Loucy (cell line): ENCODE results near the gene NME3.
"Not testable (repeated sequence)": the region's sequence is repeated elsewhere in the genome, so short reads cannot be mapped to it uniquely, and the experiment has no call there.

Source experiments
- H2AFZ ChIP-seq: fragments of 200-600 bp; sonication (generic); 2 replicates; pipeline ENCODE4 v1.6.0; 2016; ENCODE audit warnings: antibody characterized with exemption, mild to moderate bottlenecking, low read length, moderate library complexity
- H3F3A ChIP-seq: fragments of 200-600 bp; 2 replicates; pipeline ENCODE4 v1.6.0; 2016; ENCODE audit warnings: antibody characterized with exemption, low read depth, mild to moderate bottlenecking
- H3K27me3 ChIP-seq: fragments of 200-600 bp; sonication (generic); 2 replicates; pipeline ENCODE4 v1.6.1; 2014; ENCODE audit warnings: low read length, mild to moderate bottlenecking; ENCODE audit not compliant: insufficient read depth, poor library complexity, severe bottlenecking
- H3K36me3 ChIP-seq: fragments of 200-600 bp; sonication (generic); 2 replicates; pipeline ENCODE4 v1.6.1; 2016; ENCODE audit warnings: low read length; ENCODE audit not compliant: insufficient read depth
- H3K4me1 ChIP-seq: fragments of 200-600 bp; sonication (generic); 2 replicates; pipeline ENCODE4 v1.5.1; 2014; ENCODE audit warnings: low read length, mild to moderate bottlenecking; ENCODE audit not compliant: insufficient read depth, poor library complexity, severe bottlenecking
- H3K4me2 ChIP-seq: fragments of 200-600 bp; sonication (generic); 2 replicates; pipeline ENCODE4 v1.6.0; 2014; ENCODE audit warnings: antibody characterized with exemption, low read length, low read depth, mild to moderate bottlenecking; ENCODE audit not compliant: poor library complexity, severe bottlenecking
- H3K4me3 ChIP-seq: fragments of 200-600 bp; sonication (generic); 2 replicates; pipeline ENCODE4 v1.5.1; 2014; ENCODE audit warnings: low read length, mild to moderate bottlenecking, mixed read lengths; ENCODE audit not compliant: poor library complexity, severe bottlenecking
- H3K79me2 ChIP-seq: fragments of 200-600 bp; sonication (generic); 2 replicates; pipeline ENCODE4 v1.6.1; 2014; ENCODE audit warnings: low read length; ENCODE audit not compliant: insufficient read depth
- H3K9ac ChIP-seq: fragments of 200-600 bp; sonication (generic); 2 replicates; pipeline ENCODE4 v1.6.0; 2014; ENCODE audit warnings: mild to moderate bottlenecking, low read depth, low read length, moderate library complexity; ENCODE audit not compliant: poor library complexity, severe bottlenecking
- H3K9me2 ChIP-seq: fragments of 200-600 bp; sonication (generic); replicated peaks from 2 replicates; pipeline ENCODE4 v1.6.1; 2016; ENCODE audit warnings: low read depth, low read length, mixed read lengths
- H3K9me3 ChIP-seq: fragments of 200-600 bp; sonication (generic); 2 replicates; pipeline ENCODE4 v1.6.1; 2014; ENCODE audit warnings: mild to moderate bottlenecking, antibody characterized with exemption, low read length, low read depth; ENCODE audit not compliant: insufficient read depth
- H4K20me1 ChIP-seq: fragments of 200-600 bp; sonication (generic); 2 replicates; pipeline ENCODE4 v1.6.0; 2014; ENCODE audit warnings: antibody characterized with exemption, low read length, mild to moderate bottlenecking; ENCODE audit not compliant: insufficient read depth, poor library complexity, severe bottlenecking
- EZH2phosphoT487 ChIP-seq: fragments of 200-600 bp; IDR thresholded peaks from 2 replicates; pipeline ENCODE4 v1.6.1; 2018; ENCODE audit warnings: antibody characterized with exemption, mild to moderate bottlenecking, moderate library complexity, borderline replicate concordance
- TF ChIP-seq, protein P1 (sequence below): fragments of 200-600 bp; sonication (generic); conservative IDR thresholded peaks from 2 replicates; pipeline ENCODE4 v1.5.1; 2014; ENCODE audit warnings: mild to moderate bottlenecking, antibody characterized with exemption, low read length

The NME3 gene

DNA sequence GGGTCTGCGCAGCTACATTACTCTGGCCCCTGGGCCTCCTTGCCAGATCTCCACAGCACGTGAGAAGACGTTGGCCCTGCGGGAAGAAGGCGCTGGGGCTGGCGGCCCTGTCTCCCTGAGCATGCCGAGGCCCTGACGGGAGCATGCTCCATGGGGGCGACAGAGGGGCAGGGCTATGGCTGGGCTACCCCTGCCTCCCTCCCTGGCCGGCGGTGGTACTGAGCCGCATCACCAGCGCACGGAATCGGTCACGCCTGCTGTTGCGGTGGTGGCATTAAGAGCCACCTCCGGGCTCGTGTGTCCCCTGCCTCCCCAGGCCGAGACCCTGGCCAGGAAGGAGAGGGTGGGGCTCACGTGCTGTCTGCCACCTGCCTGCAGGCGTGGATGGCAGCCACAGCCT is 37.2 kb downstream of the NME3 start:
- Histone ChIP-seq H3F3A (no peaks in the 10 kb centered on the region), H3K4me1 (no peaks in the 10 kb centered on the region), H3K4me3 (no peak overlapping the region), H3K9ac (no peak overlapping the region), H4K20me1 (no peaks in the 10 kb centered on the region), H3K79me2 (no peaks in the 10 kb centered on the region), H3K27me3 (no peaks in the 10 kb centered on the region), H2AFZ (no peak overlapping the region), H3K4me2 (no peak overlapping the region), H3K9me3 (no peaks in the 10 kb centered on the region), H3K9me2 (no peaks in the 10 kb centered on the region), H3K36me3 (no peaks in the 10 kb centered on the region; the same call in 1 of the 2 replicates)
- TF ChIP-seq, protein P1, sequence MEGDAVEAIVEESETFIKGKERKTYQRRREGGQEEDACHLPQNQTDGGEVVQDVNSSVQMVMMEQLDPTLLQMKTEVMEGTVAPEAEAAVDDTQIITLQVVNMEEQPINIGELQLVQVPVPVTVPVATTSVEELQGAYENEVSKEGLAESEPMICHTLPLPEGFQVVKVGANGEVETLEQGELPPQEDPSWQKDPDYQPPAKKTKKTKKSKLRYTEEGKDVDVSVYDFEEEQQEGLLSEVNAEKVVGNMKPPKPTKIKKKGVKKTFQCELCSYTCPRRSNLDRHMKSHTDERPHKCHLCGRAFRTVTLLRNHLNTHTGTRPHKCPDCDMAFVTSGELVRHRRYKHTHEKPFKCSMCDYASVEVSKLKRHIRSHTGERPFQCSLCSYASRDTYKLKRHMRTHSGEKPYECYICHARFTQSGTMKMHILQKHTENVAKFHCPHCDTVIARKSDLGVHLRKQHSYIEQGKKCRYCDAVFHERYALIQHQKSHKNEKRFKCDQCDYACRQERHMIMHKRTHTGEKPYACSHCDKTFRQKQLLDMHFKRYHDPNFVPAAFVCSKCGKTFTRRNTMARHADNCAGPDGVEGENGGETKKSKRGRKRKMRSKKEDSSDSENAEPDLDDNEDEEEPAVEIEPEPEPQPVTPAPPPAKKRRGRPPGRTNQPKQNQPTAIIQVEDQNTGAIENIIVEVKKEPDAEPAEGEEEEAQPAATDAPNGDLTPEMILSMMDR = no peak
- TF ChIP-seq EZH2phosphoT487 = no peak

DNA sequence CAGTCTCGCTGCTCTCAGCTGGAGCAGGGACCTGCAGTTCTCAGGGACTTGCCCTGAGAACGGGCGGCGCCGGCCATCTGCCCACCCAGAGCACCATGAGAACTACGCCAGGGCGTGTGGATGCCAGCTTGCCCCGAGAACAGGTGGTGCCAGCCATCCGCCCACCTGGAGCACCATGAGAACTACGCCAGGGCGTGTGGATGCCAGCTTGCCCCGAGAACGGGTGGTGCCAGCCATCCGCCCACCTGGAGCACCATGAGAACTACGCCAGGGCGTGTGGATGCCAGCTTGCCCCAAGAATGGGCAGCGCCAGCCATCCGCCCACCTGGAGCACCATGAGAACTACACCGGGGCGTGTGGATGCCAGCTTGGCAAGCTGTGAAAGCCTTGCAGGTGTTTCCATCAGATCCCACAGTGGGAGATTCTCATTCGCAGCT is 38.8 kb downstream of the NME3 start:
- H3K36me3 ChIP-seq, H3K4me3 ChIP-seq, H2AFZ ChIP-seq, H3K27me3 ChIP-seq, H3K9ac ChIP-seq, H3F3A ChIP-seq, H3K4me1 ChIP-seq, H3K9me2 ChIP-seq, H3K4me2 ChIP-seq, H3K9me3 ChIP-seq, H4K20me1 ChIP-seq, H3K79me2 ChIP-seq: not testable (repeated sequence)

GRCh38 chr16:1732071-1732470 is 39.3 kb downstream of the NME3 start:
- H4K20me1 ChIP-seq = no peaks in the 10 kb centered on the region
- H3K4me1 ChIP-seq = no peaks in the 10 kb centered on the region
- H3F3A ChIP-seq = no peaks in the 10 kb centered on the region
- H2AFZ ChIP-seq = no peak overlapping the region
- no peaks in the 10 kb centered on the region; the same call in 1 of the 2 replicates for H3K36me3 ChIP-seq
- H3K9me2 ChIP-seq = no peaks in the 10 kb centered on the region
- H3K27me3 ChIP-seq = no peaks in the 10 kb centered on the region
- no peaks in the 10 kb centered on the region for H3K79me2 ChIP-seq
- no peak for TF ChIP-seq EZH2phosphoT487
- TF ChIP-seq, protein P1 = no peak
- no peak overlapping the region for H3K4me3 ChIP-seq
- H3K9ac ChIP-seq = no peak overlapping the region
- H3K9me3 ChIP-seq = no peaks in the 10 kb centered on the region
- no peak overlapping the region for H3K4me2 ChIP-seq

DNA sequence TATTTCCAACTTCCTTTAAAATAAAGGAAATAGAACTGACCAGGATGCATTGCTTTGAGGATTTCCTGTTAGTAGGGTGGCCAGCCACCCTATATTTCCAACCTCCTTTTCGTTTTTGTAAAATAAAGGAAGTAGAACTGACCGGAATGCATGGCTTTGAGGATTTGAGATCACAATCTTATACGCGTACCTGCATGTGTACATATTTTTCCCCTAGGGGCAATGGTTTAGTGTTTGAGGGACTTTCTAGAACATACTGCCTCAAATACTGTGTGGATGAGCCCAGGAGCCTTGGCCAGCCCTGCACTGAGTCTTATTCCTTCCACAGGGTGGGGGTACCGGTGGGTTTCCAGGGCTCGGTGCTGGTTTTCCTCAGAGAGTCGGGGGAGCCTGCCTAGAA is 39.7 kb downstream of the NME3 start:
- no peak overlapping the region for H3K9ac ChIP-seq
- no peaks in the 10 kb centered on the region for H3K27me3 ChIP-seq
- TF ChIP-seq, protein P1 = no peak
- no peak for TF ChIP-seq EZH2phosphoT487
- H3K9me3 ChIP-seq = no peaks in the 10 kb centered on the region
- no peaks in the 10 kb centered on the region for H4K20me1 ChIP-seq
- no peaks in the 10 kb centered on the region for H3K79me2 ChIP-seq
- H2AFZ ChIP-seq = no peak overlapping the region
- no peaks in the 10 kb centered on the region for H3K9me2 ChIP-seq
- no peaks in the 10 kb centered on the region for H3F3A ChIP-seq
- no peaks in the 10 kb centered on the region for H3K4me1 ChIP-seq
- H3K4me2 ChIP-seq = no peak overlapping the region
- no peak overlapping the region for H3K4me3 ChIP-seq
- H3K36me3 ChIP-seq = no peaks in the 10 kb centered on the region; the same call in 1 of the 2 replicates
